Endometrium (tissue), 2 donors: ENCODE results near the gene FAM174B.

Experiments
- FAIRE-seq: peaks from 2 replicates; lab custom pipeline; 2012; peaks lifted over from hg19 to GRCh38; lab: Jason Lieb, UNC
- donor health status: control.
- donor health status: control.

Gene FAM174B

DNA sequence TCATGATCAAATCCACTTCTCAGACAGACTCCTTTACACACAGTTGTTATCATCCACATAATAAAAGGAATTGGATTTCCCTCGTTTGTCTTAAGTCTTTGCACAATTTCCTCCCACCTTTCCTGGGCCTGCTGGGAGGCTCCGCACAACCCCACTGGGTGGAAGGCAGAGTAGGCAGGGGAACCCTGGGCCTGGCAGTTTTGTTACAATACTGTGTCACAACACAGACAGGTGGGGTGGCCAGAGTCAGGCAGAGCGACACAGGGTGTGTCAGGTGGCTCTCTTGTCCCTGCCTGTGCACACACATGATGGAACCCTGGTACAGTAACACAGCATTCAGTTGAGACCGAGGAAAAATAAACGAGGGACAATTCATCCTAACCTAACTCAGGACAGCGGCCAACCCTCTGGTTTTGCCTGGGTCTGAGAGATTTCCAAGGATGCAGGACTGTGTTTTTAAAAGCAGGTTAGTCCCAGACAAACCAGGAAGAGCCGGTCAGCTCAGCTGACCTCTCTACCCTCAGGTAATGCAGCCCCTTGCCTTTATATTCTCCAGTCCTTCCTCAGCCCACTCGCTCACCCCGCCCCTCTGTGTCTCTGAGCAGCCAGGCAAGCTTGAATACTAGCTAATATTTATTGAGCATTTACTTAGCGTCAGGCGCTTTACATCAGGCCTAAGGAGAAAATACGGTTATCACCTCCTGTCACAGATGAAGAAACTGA lies 8.8 kb upstream of the FAM174B start:
- no peak for FAIRE-seq

DNA sequence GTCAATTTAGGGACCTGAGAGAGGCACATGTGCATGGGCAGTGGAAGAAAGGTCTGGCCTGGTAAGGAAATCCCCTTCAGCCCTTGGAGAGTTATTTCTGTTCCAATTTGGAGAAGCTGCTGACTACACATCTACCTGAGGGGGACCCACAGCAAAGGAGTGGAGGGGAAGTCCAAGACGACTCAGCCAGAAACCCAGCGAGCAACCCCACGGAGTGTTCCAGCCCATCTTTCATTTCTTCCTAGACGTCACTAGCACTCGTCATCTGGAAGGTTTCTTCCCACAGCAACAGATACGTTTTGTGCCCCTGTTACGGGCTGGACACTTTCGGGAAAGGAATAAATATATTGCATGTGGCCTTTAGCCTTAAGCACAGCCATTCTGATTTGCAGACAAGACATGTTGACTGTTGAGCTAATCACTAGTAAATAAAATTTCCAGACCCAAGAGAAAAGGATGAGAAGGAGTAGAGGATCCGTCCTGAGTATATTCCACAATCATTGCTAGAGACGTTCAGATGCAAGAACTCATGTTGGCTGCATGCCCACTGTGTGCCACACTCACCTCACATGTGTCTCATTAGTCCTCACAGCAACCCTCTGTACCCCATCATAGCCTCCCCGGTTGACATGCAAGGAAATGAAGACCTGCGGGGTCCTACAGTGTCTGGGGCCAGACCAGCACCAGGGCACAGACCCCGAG lies 7.8 kb upstream of the FAM174B start:
- no peak for FAIRE-seq

DNA sequence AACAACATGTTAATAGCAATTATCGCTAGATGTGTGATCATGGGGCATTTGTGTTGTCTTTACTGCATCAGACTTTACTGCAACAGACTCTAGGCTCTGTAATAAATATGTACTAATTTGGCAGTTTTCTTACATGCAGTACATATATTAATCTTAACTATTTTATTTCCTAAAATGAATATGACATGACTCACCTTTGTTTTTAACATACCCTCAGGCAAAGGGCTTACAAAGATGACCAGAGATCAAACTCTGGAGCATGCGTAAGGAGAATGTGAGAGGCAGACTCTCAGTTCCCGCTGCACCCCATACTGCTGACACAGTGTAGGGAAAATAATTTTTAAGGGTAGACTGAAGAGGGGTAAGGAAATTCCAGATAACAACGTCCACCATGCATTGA lies 7.2 kb upstream of the FAM174B start:
- no peak for FAIRE-seq

DNA sequence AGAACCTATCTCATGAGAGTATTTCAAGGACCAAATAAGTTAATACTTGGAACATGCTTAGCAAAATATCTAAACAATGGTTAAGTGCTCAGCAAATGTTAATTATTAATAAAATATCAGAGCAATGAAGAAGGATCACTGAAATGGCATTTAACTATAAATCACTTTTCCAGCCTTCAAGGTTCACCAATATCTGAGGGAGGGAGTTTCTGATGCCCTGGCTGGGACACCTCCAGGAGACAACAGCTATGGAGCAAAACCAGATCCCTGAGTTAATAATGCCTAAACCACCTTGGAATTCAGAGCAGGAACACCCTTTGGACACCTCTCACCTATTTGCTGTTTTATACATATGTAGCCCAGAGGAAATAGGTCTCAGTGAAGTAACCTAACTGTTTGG lies 6.4 kb upstream of the FAM174B start:
- FAIRE-seq = no peak

DNA sequence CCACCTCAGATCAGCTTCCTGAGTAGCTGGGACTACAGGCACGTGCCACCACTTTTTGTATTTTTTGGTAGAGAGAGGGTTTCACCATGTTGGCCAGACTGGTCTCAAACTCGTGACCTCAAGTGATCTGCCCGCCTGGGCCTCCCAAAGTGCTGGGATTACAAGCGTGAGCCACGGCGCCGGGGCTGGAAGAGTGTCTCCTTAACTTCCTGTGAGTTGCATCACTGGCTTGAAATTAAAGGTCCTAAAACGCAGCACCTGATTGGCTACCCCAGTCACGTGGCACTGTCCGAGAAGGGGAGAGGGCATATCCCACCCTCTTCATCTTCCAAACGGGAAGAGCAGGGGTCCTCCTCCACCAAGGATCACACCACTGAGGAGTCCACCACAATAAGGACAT lies 5.5 kb upstream of the FAM174B start:
- FAIRE-seq = no peak

DNA sequence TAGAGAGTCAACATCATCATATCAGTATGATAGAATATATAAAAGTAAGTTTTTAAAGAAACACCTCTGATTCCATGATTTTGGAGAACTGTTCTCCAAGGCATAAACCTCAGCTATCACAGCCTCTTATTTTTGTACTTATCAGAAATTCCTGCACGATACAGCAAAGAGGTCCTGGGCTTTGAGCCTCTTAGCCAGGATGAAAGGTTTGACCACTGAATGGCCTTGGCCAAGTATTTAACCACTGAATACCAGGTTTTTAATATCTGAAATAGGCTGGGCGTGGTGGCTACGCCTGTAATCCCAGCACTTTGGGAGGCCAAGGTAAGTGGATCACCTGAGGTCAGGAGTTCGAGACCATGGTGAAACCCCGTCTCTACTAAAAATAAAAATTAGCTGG lies 1.9 kb upstream of the FAM174B start:
- FAIRE-seq = no peak

DNA sequence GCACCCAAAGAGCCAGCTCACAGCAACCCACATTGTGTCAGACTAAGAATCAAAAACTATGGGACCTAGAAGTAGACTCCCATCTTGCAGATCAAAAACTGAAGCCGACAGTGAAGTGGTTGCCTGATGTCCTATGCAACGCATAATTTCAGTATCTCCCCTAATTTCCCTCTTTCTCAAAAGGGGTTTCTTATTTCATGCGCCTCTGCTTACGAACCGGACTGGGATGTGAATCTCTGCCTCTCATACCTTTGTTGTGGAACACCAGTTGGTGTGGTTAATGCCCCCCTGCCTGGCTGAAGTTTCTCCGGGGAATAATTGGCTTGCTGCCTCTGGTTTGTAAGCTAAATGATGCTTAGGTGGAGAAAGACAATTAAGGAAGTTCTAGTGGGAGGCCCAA lies 514 bp upstream of the FAM174B start:
- no peak for FAIRE-seq

DNA sequence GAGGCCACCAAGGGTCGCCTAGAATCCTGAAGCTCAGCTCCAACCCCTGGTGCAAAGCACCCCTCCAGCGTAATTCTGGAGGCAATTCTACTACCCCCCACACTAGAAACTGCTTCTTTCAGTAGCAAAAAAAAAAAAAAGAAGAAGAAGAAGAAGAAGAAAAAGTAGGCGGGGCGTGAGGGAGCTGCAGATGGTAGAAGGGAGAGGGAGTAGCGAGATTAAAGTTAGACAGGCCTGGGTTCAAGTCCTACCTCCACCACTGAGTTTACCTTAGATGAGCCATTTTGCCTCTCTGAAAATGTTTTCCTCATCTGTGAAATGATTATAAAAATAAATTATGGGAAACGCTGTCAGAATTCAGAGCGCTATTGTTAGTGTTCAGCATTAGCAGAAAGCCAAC lies 913 bp downstream of the FAM174B start:
- FAIRE-seq = no peak

DNA sequence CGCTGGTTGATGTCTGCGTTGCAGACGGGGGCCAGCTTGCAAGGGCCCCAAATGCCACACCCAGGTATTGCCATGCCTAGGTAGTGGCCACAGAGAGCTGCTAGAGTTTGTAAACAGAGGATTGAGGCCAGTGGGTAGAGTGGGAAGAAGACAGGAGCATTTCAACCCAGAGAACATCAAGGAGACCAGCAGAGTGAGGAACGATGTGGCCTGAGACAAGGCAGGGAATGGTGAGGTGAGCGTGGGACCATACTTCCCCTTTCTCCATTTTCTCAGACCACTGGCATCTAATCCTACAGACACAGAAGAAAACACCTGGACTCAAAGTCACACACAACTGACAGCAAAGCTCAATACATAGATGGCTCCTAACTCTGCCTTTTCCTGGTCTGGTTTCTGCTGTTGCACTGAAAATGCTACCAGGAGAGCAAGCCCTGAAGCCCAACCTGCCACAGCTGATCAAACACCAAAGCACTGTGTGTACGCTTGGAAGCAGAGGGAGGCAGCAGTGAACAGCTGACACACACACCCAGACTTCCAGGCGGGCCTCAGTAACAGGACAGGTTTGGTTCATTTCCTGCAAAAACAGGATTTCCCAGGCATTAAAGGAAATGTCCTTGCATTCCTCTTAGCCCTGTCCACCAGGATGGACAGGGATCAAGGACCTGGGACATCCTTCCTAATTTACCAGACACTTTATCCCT lies 1.6 kb downstream of the FAM174B start:
- no peak for FAIRE-seq

DNA sequence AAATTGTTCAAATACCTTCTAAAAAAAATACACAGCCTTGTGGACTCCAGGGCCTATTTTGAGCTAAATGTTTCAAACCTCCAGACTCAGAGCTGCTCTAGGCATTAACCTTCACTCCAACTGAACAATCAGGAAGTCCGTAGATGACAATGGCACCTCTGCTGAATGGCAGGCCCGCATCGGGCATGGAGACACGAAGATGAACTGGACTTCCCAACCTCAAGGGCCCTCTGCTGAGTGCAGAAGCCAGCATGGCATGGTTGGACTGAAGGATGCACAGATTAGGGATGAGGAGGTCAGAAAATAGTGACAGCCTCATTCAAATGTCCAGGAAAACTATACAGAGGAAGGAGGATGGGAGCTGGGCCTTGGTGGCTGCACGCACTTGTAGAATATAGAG lies 2.2 kb downstream of the FAM174B start:
- no peak for FAIRE-seq

DNA sequence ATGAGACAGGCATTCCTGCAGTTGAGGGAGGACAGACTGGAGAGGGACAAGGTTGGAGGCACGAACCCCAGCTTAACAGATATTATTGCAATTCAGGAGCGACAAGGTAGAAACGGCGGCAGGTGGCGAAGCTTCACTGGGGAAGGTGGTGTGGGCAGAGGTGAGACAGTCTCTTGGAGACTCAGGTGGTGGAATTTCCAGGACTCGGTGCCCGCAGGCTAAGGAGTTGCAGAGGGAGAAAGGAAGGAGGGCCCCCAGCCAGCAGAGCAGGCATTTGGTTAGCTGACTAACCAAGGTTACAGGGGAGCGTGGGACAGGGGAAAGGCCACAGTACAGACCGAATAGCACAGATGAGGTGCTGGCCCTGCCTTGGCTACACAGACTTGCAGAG lies 3.0 kb downstream of the FAM174B start:
- no peak for FAIRE-seq

DNA sequence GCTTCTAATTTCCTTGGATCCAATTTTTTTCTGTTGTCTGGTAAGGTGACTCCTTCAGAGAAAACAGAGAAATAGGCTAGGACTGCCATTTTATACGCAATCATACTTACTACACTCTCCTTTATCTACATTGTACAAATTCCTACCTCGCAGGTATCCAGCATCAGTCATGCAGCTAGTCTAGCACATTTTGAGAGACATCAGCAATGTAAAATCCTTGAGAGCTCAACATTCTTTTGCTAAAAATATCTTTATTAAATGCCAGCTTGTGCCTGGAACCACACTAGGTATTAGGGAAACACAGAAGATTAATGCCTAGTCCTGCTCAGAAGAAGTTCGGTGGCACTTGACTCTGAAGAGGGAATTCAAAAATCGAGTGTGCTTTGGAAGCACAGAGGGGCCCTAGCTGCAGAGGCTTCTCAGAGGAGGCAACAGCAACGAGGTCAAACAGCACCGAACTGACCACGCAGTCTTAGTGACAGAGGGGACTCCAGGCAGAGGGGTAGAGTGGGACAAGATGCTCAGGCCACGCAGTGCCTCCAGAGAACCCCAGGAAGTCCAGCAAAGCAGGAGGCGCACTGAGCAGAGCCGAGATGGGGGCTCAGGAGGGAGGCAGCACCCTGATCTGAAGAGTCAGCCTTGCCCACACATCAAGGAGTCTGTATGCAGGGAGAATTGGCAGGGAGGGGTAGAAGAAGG lies 3.5 kb downstream of the FAM174B start:
- no peak for FAIRE-seq

DNA sequence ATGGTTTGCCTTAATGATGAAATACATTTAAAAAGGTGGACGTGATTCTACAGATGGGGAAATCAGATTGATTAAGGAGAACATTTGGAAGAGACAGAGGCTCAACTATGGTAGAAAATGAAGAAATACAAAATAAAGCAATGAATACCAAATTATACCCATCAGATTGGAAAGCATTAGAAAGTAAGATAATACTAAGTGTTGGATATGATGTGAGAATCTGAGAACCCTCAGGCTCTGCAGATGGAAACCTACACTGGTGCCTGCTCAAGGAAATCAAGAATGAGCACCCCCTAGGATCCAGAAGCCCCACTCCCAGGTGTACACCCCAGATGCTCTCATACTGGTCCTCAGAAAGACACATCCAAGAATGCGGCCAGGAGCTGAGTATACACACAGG lies 4.6 kb downstream of the FAM174B start:
- FAIRE-seq = no peak

DNA sequence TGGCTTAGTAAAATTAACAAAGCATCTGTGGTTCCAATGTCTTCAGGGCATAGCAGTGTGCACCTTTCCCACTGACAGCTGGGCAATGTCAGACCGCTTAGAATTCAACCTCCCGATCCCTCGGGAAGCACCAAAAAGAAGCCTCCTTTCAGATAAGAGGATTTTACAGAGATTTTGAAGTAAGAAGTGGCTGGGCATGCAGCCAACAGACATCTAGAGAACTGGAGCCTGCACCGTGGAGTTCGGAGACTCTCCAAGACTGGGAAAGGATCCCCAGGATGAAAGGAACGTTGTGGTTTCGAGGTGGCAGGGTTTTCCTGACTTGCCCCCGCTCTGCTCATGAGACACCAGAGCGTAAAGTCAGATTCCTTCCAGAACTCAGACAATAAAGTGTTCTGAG lies 5.3 kb downstream of the FAM174B start:
- no peak for FAIRE-seq

DNA sequence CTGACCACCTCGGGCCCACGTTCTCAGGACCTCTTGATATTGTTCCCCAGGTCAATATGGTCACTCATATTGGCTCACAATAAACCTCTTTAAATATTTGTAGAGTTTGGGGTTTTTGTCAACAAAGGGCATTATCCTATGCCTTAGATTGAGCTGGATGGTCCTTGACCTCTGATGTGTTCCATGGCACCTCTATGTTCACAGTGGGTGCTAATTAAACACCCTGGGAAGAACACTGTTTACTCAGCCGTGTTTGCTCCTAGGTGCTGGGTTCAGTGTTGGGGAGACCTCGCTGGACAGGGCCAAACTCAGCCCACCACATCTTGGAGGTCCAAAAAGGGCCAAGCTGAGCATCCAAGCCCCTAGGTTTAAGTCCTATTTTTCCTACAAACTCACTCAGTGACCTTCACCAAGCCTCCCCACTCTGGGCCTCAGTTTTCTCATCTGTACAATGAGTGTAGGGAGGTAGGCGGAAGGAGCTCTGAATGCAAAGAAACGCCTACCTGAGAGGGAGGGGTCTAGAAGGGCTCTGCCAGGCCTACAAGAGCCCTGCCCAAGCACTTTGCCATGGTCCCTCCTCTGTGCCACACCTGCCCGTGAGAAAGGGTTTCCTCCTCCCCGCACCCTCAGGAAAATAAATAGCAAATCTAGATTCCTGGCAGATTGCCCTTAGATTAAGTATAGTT lies 7.2 kb downstream of the FAM174B start:
- no peak for FAIRE-seq

DNA sequence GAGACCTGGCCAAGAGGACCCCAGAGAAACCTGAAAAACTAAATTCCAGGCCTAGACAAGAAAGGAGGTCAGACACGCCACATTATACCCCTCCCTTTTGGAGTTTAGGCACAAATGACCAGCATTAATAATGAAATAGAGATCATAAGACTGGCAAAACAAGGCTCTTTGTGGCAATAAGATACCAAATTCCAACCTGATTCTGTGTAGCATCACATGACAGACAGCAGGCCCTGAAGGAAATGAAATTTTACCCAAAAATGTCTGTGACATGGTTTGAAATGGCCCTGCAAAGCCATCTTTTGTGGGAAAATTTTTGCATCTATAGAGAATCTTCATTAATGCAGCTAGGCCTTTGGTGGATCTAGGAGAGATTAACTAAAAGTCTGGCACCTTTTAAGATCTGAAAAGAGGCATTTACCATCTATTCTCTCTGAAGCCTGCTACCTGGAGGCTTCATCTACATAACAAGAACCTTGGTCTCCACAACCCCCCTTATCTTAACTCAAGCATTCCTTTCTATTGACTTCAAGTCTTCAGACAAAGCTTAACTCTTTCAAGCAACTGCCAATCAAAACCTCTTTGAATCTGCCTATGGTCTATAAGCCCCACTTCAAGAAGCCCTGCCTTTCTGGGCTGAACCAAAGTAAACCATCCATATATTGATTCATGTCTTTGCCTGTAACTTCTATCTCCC lies 8.0 kb downstream of the FAM174B start:
- no peak for FAIRE-seq

DNA sequence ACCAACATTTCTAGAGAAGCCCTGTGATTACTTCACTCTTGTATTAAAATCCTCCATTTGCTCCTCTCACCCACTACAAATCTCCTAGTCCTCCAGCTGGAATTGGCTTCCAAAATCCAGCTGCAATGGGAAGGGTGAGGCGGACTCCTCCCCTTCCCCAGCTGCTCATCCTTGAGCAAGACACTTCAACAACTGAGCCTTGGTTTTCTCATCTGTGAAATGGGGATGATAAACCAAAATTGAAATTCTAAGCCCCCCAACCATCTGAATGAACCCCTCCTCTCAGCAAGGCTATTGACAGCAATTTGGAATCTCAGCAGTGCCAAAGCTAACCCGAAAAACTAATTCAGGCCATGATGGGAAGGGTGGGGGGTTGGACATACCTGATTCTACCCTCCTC lies 9.4 kb downstream of the FAM174B start:
- no peak for FAIRE-seq

DNA sequence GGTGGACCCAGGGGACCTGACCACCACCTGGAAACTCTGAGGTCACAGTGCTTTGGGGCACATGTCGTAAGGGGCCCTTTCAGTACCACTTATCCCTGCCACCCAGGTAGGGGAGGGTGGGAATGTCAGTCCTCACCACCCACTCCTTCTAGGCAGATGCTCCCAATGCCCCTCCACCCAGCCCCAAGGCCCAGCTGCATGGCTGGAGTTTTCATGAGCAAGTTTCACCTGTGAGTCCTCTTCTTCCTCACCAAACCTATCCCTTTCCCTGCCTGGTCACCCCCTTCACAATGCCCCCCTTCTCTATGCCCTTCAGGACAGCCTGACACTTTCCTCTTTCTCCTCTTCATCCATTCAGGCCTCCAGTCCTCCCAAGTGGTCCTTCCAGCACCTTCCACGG lies 9.8 kb downstream of the FAM174B start:
- FAIRE-seq = no peak

DNA sequence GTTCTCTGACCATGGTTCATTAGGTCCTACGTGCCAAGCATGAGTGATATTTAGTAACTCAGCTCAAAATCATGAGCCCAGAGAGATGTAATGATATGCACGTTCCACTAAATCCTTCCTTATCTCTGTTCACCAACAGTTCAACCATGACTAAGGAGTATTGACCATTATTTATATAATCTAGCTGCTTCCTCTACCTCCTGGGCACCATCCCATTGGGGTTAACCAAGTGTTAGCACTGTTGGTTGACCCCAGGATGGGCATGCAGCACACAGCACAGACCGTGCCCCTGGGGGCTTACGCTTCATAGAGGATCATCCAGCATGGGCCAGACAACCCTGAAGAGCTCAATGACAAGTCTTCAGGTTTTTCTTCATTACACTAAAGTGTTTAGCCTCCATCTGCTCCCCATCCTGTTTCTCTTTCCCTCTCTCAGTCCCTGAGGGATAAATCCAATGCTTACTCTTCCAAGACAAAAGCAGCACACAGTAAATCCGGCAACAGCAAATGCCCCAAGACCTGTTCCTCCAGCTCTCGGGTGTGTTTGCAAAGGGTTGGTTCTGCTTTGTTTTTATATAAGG lies 10.4 kb downstream of the FAM174B start:
- FAIRE-seq = no peak

DNA sequence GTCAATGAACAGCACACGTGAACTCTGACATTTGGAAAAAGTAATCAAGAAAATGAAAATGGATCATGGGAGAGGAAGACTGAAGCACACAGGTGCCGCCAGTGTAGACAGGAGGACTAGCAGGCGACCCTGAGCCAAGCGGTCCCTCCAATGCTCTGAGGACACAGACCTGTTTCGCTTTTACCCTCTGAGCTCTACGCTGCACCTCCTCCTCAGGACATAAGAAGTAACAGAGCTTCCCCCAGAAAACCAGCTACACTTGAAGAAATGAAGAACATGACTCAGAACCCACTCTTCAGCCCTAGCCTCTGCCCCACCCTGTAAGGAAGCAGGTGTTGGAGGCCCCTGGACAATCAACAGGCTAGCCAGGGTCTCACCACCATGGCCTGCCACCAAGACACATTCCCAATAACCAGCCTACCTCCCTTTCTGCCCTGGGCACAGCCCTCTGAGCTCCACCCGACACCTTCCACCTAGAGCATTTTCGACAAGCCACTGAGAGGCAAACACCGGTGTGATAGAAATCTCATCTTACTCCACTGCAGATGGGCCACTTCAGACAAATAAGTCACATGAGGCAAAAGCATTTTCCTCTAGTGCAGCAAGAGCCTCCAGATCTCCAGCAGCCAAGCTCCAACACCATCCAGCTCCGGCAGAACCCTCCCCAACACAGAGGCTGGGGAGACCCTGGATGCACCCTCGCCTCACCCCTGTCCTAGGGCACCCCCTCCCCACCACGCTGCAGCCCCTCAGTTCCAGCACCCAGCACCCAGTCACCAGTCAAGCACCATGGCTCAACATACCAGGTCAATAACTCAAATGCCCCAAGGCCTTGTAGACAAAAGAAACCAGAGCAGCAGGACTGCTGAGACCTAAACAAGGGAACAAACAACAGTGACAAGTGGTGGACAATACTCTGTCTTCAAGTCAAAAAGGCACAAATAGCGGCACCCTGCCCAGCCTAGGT lies 11.4 kb downstream of the FAM174B start:
- no peak for FAIRE-seq
